Measurements from ENCODE around the gene RABL3. TPM values are rescaled to one million over a fixed set of nuclear protein-coding genes. Genes with fewer than 3 reads are reported as not detected.

RABL3 gene
- total and polyA plus RNA-seq, 8 donors: 2.0 to 27.7 (median 9.4) TPM

DNA sequence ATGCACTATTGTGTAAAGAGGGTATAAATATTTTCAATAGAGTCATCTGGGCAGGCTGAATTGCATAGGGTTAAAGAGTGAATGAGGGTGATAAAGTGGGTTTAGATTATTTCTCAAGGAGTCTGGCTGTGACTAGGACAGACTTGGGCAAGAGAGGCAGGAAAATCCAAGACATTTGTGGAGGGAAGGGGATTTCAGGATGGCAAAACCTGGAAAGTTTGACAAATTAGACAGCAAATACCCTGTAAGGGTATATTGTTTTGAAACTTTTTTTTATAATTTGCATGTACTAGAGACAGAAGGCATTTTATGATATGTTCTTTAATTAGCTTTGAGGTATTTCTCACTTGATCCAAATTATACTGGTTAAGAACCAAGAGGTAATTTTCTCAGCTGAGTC is 77.4 kb downstream of the RABL3 start:
- H3K27me3 ChIP-seq: no peaks in the 10 kb centered on the region
- H3K27ac ChIP-seq: no peak overlapping the region
- no peak for TF ChIP-seq POLR2AphosphoS5 (IDR thresholded peaks at IDR 0.05)
- H3K4me3 ChIP-seq: no peak overlapping the region
- intact Hi-C loops (cut with DNase I; ENCODE audit: low total_unique reads): no loop called here
- DNase-seq: no peak
- peaks cover 0 to 17% (median 6%) of the 10 kb centered on the region in 4 donors for H3K4me1 ChIP-seq
- H3K9me3 ChIP-seq: no peaks in the 10 kb centered on the region
- H3K36me3 ChIP-seq: peaks cover 0 to 9% (median 1%) of the 10 kb centered on the region in 4 donors

GRCh38 chr3:120661945-120662344 is 80.4 kb downstream of the RABL3 start:
- H3K9me3 ChIP-seq: no peaks in the 10 kb centered on the region
- H3K4me1 ChIP-seq: peaks cover 0 to 17% (median 6%) of the 10 kb centered on the region in 4 donors
- H3K27ac ChIP-seq: no peak overlapping the region
- intact Hi-C loops (cut with DNase I; ENCODE audit: low total_unique reads): no loop called here
- no peak for DNase-seq
- no peaks in the 10 kb centered on the region for H3K27me3 ChIP-seq
- no peak for TF ChIP-seq CTCF (IDR thresholded peaks at IDR 0.05)
- TF ChIP-seq POLR2A (IDR thresholded peaks at IDR 0.05): no peak
- TF ChIP-seq EP300 (IDR thresholded peaks at IDR 0.05): no peak
- no peak for TF ChIP-seq POLR2AphosphoS5 (IDR thresholded peaks at IDR 0.05)
- no peak overlapping the region for H3K4me3 ChIP-seq
- WGBS, 5 donors: 47 to 58% (median 53%) methylated on average over 5 of the region's 5 CpGs
- peaks cover 0 to 2% (median 0%) of the 10 kb centered on the region in 4 donors for H3K36me3 ChIP-seq

DNA sequence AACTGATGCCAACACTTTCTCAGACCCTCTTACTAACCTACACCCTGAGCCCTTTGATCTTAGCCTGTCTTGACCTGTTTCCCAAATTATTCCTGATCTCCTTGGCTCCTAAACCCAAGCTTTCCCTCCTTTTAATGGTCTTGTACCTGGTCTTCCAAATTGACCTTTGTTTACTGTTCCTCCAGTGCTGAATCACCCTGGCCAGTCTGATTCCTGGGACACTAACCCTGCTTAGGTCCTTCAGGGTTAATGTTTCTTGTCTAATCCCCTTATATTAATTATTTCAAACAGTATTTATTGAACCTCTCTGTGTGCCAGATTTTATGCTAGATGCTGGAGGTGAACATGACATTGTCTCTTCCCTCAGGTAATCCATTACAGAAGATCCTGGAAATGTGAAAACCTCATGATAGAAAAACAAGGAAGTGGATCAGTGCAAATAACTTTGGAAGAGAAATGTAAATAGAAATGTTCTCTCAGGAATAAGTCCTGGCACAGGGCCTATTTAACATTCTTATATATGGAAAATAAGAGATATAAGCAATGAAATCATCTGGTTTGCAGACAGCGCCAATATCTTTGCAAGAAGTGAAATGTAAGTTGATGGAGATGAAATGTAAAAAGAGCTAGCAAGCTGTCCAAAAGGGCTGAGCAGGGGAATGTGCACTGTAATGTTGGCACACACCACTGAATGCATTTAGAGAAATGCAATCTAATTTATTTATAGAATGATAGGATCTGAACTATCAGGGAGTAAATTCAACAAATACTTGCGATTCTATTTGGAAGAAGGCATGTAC is 81.0 kb downstream of the RABL3 start:
- DNase-seq: peak in 1 of 2 donors; percentile 59
- no peak overlapping the region for H3K27ac ChIP-seq
- 10 to 21% (median 16%) methylated on average over 2 of the region's 2 CpGs for WGBS, 5 donors
- H3K9me3 ChIP-seq: no peaks in the 10 kb centered on the region
- H3K4me1 ChIP-seq: peaks cover 0 to 17% (median 6%) of the 10 kb centered on the region in 4 donors
- intact Hi-C loops (cut with DNase I; ENCODE audit: low total_unique reads): no loop called here
- H3K4me3 ChIP-seq: no peak overlapping the region
- peaks cover 0 to 2% (median 0%) of the 10 kb centered on the region in 4 donors for H3K36me3 ChIP-seq
- no peak for TF ChIP-seq CTCF (IDR thresholded peaks at IDR 0.05)
- no peak for TF ChIP-seq POLR2A (IDR thresholded peaks at IDR 0.05)
- TF ChIP-seq EP300 (IDR thresholded peaks at IDR 0.05): no peak
- no peak for TF ChIP-seq POLR2AphosphoS5 (IDR thresholded peaks at IDR 0.05)
- no peaks in the 10 kb centered on the region for H3K27me3 ChIP-seq

GRCh38 chr3:120659834-120660233 is 82.5 kb downstream of the RABL3 start:
- H3K9me3 ChIP-seq: no peaks in the 10 kb centered on the region
- H3K36me3 ChIP-seq: peaks cover 0 to 2% (median 0%) of the 10 kb centered on the region in 4 donors
- 77 to 97% (median 90%) methylated on average over 2 of the region's 2 CpGs for WGBS, 5 donors
- TF ChIP-seq POLR2AphosphoS5 (IDR thresholded peaks at IDR 0.05) (no peak), EP300 (IDR thresholded peaks at IDR 0.05) (no peak), CTCF (IDR thresholded peaks at IDR 0.05) (no peak), POLR2A (IDR thresholded peaks at IDR 0.05) (no peak)
- no peak overlapping the region for H3K27ac ChIP-seq
- DNase-seq: no peak
- H3K4me1 ChIP-seq: peaks cover 0 to 17% (median 6%) of the 10 kb centered on the region in 4 donors
- intact Hi-C loops (cut with DNase I; ENCODE audit: low total_unique reads): no loop called here
- no peak overlapping the region for H3K4me3 ChIP-seq
- no peaks in the 10 kb centered on the region for H3K27me3 ChIP-seq

- intact Hi-C loops (cut with DNase I; ENCODE audit: low total_unique reads): no loop called here
- WGBS, 5 donors: 90 to 95% (median 91%) methylated on average over 1 of the region's 1 CpG
- TF ChIP-seq CTCF (IDR thresholded peaks at IDR 0.05): no peak
- no peak for TF ChIP-seq POLR2A (IDR thresholded peaks at IDR 0.05)
- TF ChIP-seq POLR2AphosphoS5 (IDR thresholded peaks at IDR 0.05): no peak
- TF ChIP-seq EP300 (IDR thresholded peaks at IDR 0.05): no peak
- Histone ChIP-seq H3K4me3 (no peak overlapping the region), H3K27ac (no peak overlapping the region), H3K36me3 (peaks cover 0 to 2% (median 0%) of the 10 kb centered on the region in 4 donors), H3K4me1 (peaks cover 0 to 17% (median 6%) of the 10 kb centered on the region in 4 donors), H3K27me3 (no peaks in the 10 kb centered on the region), H3K9me3 (no peaks in the 10 kb centered on the region)
- no peak for DNase-seq
Observed at GRCh38 chr3:120659285-120659684, 83.0 kb downstream of the RABL3 start.
